Activated CD8-positive, alpha-beta memory T cell treated with anti-CD3 and anti-CD28 coated beads for 24 hours (primary cell): ENCODE results near the gene ROS1.
"Not testable (repeated sequence)": the region's sequence is repeated elsewhere in the genome, so short reads cannot be mapped to it uniquely, and the experiment has no call there.

Source experiments
- DNase-seq: peaks from one replicate; pipeline ENCODE4 v3.0.0-alpha.2; 2020

ROS1 gene

GRCh38 chr6:117375446-117375845 is 50.3 kb downstream of the ROS1 start:
- no peak for DNase-seq

GRCh38 chr6:117373211-117373813 is 52.4 kb downstream of the ROS1 start:
- DNase-seq: no peak

GRCh38 chr6:117372289-117372688 is 53.5 kb downstream of the ROS1 start:
- not testable (repeated sequence) for DNase-seq

- DNase-seq: no peak
These were observed 54.2 kb downstream of the ROS1 start for GRCh38 chr6:117371492-117371891.

GRCh38 chr6:117359581-117359980 is 66.2 kb downstream of the ROS1 start:
- no peak for DNase-seq

- DNase-seq: no peak
These were observed 71.1 kb downstream of the ROS1 start for GRCh38 chr6:117354671-117355070.

GRCh38 chr6:117352466-117353081 is 73.2 kb downstream of the ROS1 start:
- DNase-seq: no peak

- no peak for DNase-seq
These were observed 74.2 kb downstream of the ROS1 start for GRCh38 chr6:117351521-117351920.

- DNase-seq: no peak
These were observed 79.4 kb downstream of the ROS1 start for GRCh38 chr6:117346142-117346930.

GRCh38 chr6:117345292-117345610 is 80.5 kb downstream of the ROS1 start:
- DNase-seq: no peak

GRCh38 chr6:117344444-117345291 is 81.1 kb downstream of the ROS1 start:
- no peak for DNase-seq

- DNase-seq: no peak
These were observed 87.2 kb downstream of the ROS1 start for GRCh38 chr6:117338567-117338966.

GRCh38 chr6:117329926-117330325 is 95.8 kb downstream of the ROS1 start:
- no peak for DNase-seq

- no peak for DNase-seq
These were observed 97.2 kb downstream of the ROS1 start for GRCh38 chr6:117328500-117328899.

GRCh38 chr6:117328005-117328389 is 97.7 kb downstream of the ROS1 start:
- DNase-seq: no peak

- DNase-seq: no peak
These were observed 98.4 kb downstream of the ROS1 start for GRCh38 chr6:117327149-117328004.

GRCh38 chr6:117326396-117326795 is 99.3 kb downstream of the ROS1 start:
- DNase-seq: no peak

GRCh38 chr6:117317261-117317660 is 108.5 kb downstream of the ROS1 start:
- DNase-seq: no peak

- no peak for DNase-seq
These were observed 114.0 kb downstream of the ROS1 start for GRCh38 chr6:117311726-117312125.

- DNase-seq: no peak
These were observed 114.4 kb downstream of the ROS1 start for GRCh38 chr6:117311310-117311709.

- no peak for DNase-seq
These were observed 116.1 kb downstream of the ROS1 start for GRCh38 chr6:117309611-117310010.

GRCh38 chr6:117309069-117309468 is 116.7 kb downstream of the ROS1 start:
- no peak for DNase-seq
